Ovary (tissue), 3 donors: ENCODE results near the gene CALCR.

ENCODE experiments used
- EP300 ChIP-seq: sonication (generic); formaldehyde crosslinking; IDR thresholded peaks from one replicate; pipeline ENCODE4 v1.6.1; 2017; ENCODE audit warnings: antibody characterized with exemption
- POLR2A ChIP-seq: fragments of 450-650 bp; IDR thresholded peaks from one replicate; pipeline ENCODE4 v1.6.1; 2017; ENCODE audit warnings: antibody characterized with exemption, mild to moderate bottlenecking, moderate library complexity
- TF ChIP-seq, protein P1 (sequence below), 3 donors: fragments of 450-650 bp in 2 of 3; fragments of 200-600 bp in 1 of 3; IDR thresholded peaks; one replicate each; pipeline versions ENCODE4 v1.5.1 to v1.8.0; 2016 to 2022; ENCODE audit warnings: antibody characterized with exemption in 3 of 3, mild to moderate bottlenecking in 1 of 3
- donor health status: DM: no; HTN: no; CAD: no.

- TF ChIP-seq, protein P1, sequence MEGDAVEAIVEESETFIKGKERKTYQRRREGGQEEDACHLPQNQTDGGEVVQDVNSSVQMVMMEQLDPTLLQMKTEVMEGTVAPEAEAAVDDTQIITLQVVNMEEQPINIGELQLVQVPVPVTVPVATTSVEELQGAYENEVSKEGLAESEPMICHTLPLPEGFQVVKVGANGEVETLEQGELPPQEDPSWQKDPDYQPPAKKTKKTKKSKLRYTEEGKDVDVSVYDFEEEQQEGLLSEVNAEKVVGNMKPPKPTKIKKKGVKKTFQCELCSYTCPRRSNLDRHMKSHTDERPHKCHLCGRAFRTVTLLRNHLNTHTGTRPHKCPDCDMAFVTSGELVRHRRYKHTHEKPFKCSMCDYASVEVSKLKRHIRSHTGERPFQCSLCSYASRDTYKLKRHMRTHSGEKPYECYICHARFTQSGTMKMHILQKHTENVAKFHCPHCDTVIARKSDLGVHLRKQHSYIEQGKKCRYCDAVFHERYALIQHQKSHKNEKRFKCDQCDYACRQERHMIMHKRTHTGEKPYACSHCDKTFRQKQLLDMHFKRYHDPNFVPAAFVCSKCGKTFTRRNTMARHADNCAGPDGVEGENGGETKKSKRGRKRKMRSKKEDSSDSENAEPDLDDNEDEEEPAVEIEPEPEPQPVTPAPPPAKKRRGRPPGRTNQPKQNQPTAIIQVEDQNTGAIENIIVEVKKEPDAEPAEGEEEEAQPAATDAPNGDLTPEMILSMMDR (IDR thresholded peaks at IDR 0.05) = no peak
- TF ChIP-seq POLR2A (no peak), EP300 (no peak)
Measured at GRCh38 chr7:93375603-93376002, 198.9 kb downstream of the CALCR start.
